ENCODE measurements around the gene CXCL10. TPM values are rescaled to one million over a fixed set of nuclear protein-coding genes. Genes with fewer than 3 reads are reported as not detected.

The CXCL10 gene
- total RNA-seq, 1 donor from 2014 or later, result not detected

- no peak for DNase-seq
- Mint-ChIP-seq H3K27ac (ENCODE audit: unreplicated experiment) (no peak overlapping the region), H3K4me1 (ENCODE audit: low read depth, unreplicated experiment) (no peaks in the 10 kb centered on the region), H3K27me3 (ENCODE audit: unreplicated experiment) (peaks cover 3% of the 10 kb centered on the region), H3K4me3 (ENCODE audit: unreplicated experiment) (no peak overlapping the region), H3K36me3 (ENCODE audit: unreplicated experiment) (no peaks in the 10 kb centered on the region), H3K9me3 (ENCODE audit: unreplicated experiment) (no peaks in the 10 kb centered on the region)
- TF ChIP-seq CTCF (IDR thresholded peaks at IDR 0.05; ENCODE audit: partially characterized antibody, unreplicated experiment), result no peak
Observed at GRCh38 chr4:76028350-76028765, 5.1 kb upstream of the CXCL10 start.

GRCh38 chr4:76024065-76024464 lies 768 bp upstream of the CXCL10 start:
- Mint-ChIP-seq H3K27ac (ENCODE audit: unreplicated experiment) (no peak overlapping the region), H3K36me3 (ENCODE audit: unreplicated experiment) (no peaks in the 10 kb centered on the region), H3K4me3 (ENCODE audit: unreplicated experiment) (no peak overlapping the region), H3K4me1 (ENCODE audit: low read depth, unreplicated experiment) (no peaks in the 10 kb centered on the region), H3K27me3 (ENCODE audit: unreplicated experiment) (no peaks in the 10 kb centered on the region), H3K9me3 (ENCODE audit: unreplicated experiment) (no peaks in the 10 kb centered on the region)
- no peak for TF ChIP-seq CTCF (IDR thresholded peaks at IDR 0.05; ENCODE audit: partially characterized antibody, unreplicated experiment)
- no peak for DNase-seq

- Mint-ChIP-seq H3K27ac (ENCODE audit: unreplicated experiment) (no peak overlapping the region), H3K36me3 (ENCODE audit: unreplicated experiment) (no peaks in the 10 kb centered on the region), H3K9me3 (ENCODE audit: unreplicated experiment) (no peaks in the 10 kb centered on the region), H3K4me1 (ENCODE audit: low read depth, unreplicated experiment) (no peaks in the 10 kb centered on the region), H3K4me3 (ENCODE audit: unreplicated experiment) (no peak overlapping the region), H3K27me3 (ENCODE audit: unreplicated experiment) (no peaks in the 10 kb centered on the region)
- no peak for TF ChIP-seq CTCF (IDR thresholded peaks at IDR 0.05; ENCODE audit: partially characterized antibody, unreplicated experiment)
- no peak for DNase-seq
Observed at GRCh38 chr4:76022677-76023076, 620 bp downstream of the CXCL10 start.

GRCh38 chr4:76022031-76022430 lies 1.3 kb downstream of the CXCL10 start:
- H3K27ac Mint-ChIP-seq (ENCODE audit: unreplicated experiment), result no peak overlapping the region
- no peak for DNase-seq
- no peak for TF ChIP-seq CTCF (IDR thresholded peaks at IDR 0.05; ENCODE audit: partially characterized antibody, unreplicated experiment)
- no peaks in the 10 kb centered on the region for H3K9me3 Mint-ChIP-seq (ENCODE audit: unreplicated experiment)
- H3K36me3 Mint-ChIP-seq (ENCODE audit: unreplicated experiment), result no peaks in the 10 kb centered on the region
- no peaks in the 10 kb centered on the region for H3K4me1 Mint-ChIP-seq (ENCODE audit: low read depth, unreplicated experiment)
- H3K4me3 Mint-ChIP-seq (ENCODE audit: unreplicated experiment), result no peak overlapping the region
- H3K27me3 Mint-ChIP-seq (ENCODE audit: unreplicated experiment), result no peaks in the 10 kb centered on the region

GRCh38 chr4:76017056-76017686 lies 6.1 kb downstream of the CXCL10 start:
- H3K9me3 Mint-ChIP-seq (ENCODE audit: unreplicated experiment), result no peaks in the 10 kb centered on the region
- DNase-seq, result no peak
- no peak for TF ChIP-seq CTCF (IDR thresholded peaks at IDR 0.05; ENCODE audit: partially characterized antibody, unreplicated experiment)
- no peaks in the 10 kb centered on the region for H3K4me1 Mint-ChIP-seq (ENCODE audit: low read depth, unreplicated experiment)
- no peaks in the 10 kb centered on the region for H3K36me3 Mint-ChIP-seq (ENCODE audit: unreplicated experiment)
- no peak overlapping the region for H3K4me3 Mint-ChIP-seq (ENCODE audit: unreplicated experiment)
- H3K27me3 Mint-ChIP-seq (ENCODE audit: unreplicated experiment), result no peaks in the 10 kb centered on the region
- no peak overlapping the region for H3K27ac Mint-ChIP-seq (ENCODE audit: unreplicated experiment)

Data from glutamatergic neuron (in vitro differentiated cells).